HL-60 (cell line): Measurements from ENCODE around the gene SGCG.

ENCODE experiments used
- POLR2AphosphoS5 ChIP-seq: IDR thresholded peaks from 2 replicates; pipeline ENCODE4 v1.6.1; 2012; ENCODE audit warnings: low read depth
- TF ChIP-seq, protein P1 (sequence below): IDR thresholded peaks from one replicate; pipeline ENCODE4 v1.5.1; 2011; ENCODE audit warnings: low read length, control low read depth, inconsistent platforms; ENCODE audit not compliant: insufficient read depth
- TF ChIP-seq, protein P2 (sequence below): IDR thresholded peaks from 2 replicates; pipeline ENCODE4 v1.6.1; 2012; ENCODE audit warnings: low read depth; ENCODE audit not compliant: insufficient replicate concordance

DNA sequence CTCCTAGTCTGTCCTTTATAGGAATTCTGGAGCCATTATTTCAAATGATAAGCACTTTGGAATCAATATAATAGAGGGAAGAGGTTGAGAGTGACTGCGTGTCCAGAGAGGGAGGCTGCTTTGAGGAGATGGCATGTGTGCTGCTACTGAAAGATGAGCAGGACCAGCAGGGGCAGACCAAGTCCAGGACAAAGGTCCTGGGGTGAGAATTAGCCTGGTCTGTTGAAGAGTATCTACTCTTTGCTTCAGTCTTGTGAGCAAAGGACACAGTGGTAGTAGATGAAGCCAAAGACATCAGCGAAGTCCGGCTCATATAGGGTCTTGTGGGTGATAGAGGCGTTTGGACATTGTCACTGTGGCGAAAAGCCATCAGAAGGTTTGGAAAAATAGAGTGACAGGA, 21.1 kb downstream of the SGCG start:
- TF ChIP-seq, protein P1, sequence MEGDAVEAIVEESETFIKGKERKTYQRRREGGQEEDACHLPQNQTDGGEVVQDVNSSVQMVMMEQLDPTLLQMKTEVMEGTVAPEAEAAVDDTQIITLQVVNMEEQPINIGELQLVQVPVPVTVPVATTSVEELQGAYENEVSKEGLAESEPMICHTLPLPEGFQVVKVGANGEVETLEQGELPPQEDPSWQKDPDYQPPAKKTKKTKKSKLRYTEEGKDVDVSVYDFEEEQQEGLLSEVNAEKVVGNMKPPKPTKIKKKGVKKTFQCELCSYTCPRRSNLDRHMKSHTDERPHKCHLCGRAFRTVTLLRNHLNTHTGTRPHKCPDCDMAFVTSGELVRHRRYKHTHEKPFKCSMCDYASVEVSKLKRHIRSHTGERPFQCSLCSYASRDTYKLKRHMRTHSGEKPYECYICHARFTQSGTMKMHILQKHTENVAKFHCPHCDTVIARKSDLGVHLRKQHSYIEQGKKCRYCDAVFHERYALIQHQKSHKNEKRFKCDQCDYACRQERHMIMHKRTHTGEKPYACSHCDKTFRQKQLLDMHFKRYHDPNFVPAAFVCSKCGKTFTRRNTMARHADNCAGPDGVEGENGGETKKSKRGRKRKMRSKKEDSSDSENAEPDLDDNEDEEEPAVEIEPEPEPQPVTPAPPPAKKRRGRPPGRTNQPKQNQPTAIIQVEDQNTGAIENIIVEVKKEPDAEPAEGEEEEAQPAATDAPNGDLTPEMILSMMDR = no peak
- TF ChIP-seq, protein P2, sequence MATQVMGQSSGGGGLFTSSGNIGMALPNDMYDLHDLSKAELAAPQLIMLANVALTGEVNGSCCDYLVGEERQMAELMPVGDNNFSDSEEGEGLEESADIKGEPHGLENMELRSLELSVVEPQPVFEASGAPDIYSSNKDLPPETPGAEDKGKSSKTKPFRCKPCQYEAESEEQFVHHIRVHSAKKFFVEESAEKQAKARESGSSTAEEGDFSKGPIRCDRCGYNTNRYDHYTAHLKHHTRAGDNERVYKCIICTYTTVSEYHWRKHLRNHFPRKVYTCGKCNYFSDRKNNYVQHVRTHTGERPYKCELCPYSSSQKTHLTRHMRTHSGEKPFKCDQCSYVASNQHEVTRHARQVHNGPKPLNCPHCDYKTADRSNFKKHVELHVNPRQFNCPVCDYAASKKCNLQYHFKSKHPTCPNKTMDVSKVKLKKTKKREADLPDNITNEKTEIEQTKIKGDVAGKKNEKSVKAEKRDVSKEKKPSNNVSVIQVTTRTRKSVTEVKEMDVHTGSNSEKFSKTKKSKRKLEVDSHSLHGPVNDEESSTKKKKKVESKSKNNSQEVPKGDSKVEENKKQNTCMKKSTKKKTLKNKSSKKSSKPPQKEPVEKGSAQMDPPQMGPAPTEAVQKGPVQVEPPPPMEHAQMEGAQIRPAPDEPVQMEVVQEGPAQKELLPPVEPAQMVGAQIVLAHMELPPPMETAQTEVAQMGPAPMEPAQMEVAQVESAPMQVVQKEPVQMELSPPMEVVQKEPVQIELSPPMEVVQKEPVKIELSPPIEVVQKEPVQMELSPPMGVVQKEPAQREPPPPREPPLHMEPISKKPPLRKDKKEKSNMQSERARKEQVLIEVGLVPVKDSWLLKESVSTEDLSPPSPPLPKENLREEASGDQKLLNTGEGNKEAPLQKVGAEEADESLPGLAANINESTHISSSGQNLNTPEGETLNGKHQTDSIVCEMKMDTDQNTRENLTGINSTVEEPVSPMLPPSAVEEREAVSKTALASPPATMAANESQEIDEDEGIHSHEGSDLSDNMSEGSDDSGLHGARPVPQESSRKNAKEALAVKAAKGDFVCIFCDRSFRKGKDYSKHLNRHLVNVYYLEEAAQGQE = no peak
- no peak for TF ChIP-seq POLR2AphosphoS5
